Stimulated activated CD4-positive, alpha-beta T cell treated with anti-CD3 and anti-CD28 coated beads, Interleukin-4, amount 100 ng/mL, for 24 hours (primary cell): ENCODE data around the gene AMOTL2.

Source experiments
- DNase-seq: peaks from one replicate; pipeline ENCODE4 v3.0.0-alpha.2; 2020

Gene AMOTL2

GRCh38 chr3:134331811-134332199 lies 42.4 kb downstream of the AMOTL2 start:
- DNase-seq = no peak

- DNase-seq = no peak
Measured at GRCh38 chr3:134330883-134331810, 43.1 kb downstream of the AMOTL2 start.

- DNase-seq = no peak
Measured at GRCh38 chr3:134328846-134329245, 45.4 kb downstream of the AMOTL2 start.

- DNase-seq = no peak
Measured at GRCh38 chr3:134328147-134328591, 46.1 kb downstream of the AMOTL2 start.

GRCh38 chr3:134327594-134327975 lies 46.7 kb downstream of the AMOTL2 start:
- no peak for DNase-seq

GRCh38 chr3:134326760-134327593 lies 47.3 kb downstream of the AMOTL2 start:
- no peak for DNase-seq

- DNase-seq = no peak
Measured at GRCh38 chr3:134326126-134326525, 48.1 kb downstream of the AMOTL2 start.

- DNase-seq = no peak
Measured at GRCh38 chr3:134325706-134326105, 48.5 kb downstream of the AMOTL2 start.

- DNase-seq = no peak
Measured at GRCh38 chr3:134325061-134325705, 49.1 kb downstream of the AMOTL2 start.

- no peak for DNase-seq
Measured at GRCh38 chr3:134323966-134324962, 50.0 kb downstream of the AMOTL2 start.

- no peak for DNase-seq
Measured at GRCh38 chr3:134322286-134322685, 52.0 kb downstream of the AMOTL2 start.

- DNase-seq = no peak
Measured at GRCh38 chr3:134320749-134321148, 53.5 kb downstream of the AMOTL2 start.

GRCh38 chr3:134319931-134320330 lies 54.3 kb downstream of the AMOTL2 start:
- no peak for DNase-seq

- DNase-seq = no peak
Measured at GRCh38 chr3:134318166-134318565, 56.1 kb downstream of the AMOTL2 start.

- no peak for DNase-seq
Measured at GRCh38 chr3:134317106-134317947, 56.9 kb downstream of the AMOTL2 start.

GRCh38 chr3:134315286-134316106 lies 58.8 kb downstream of the AMOTL2 start:
- DNase-seq = no peak

- no peak for DNase-seq
Measured at GRCh38 chr3:134314588-134315285, 59.5 kb downstream of the AMOTL2 start.

- DNase-seq = no peak
Measured at GRCh38 chr3:134313847-134314587, 60.2 kb downstream of the AMOTL2 start.
